NCI-H2171 treated with DMSO at 0.1 percent for 48 hours (cell line): ENCODE results near the gene ZFC3H1.
"Not testable (repeated sequence)": the region's sequence is repeated elsewhere in the genome, so short reads cannot be mapped to it uniquely, and the experiment has no call there.

Experiments used
- DNase-seq: peaks from one replicate; lab custom pipeline; 2025; lab: John Stamatoyannopoulos, UW

The ZFC3H1 gene, protein sequence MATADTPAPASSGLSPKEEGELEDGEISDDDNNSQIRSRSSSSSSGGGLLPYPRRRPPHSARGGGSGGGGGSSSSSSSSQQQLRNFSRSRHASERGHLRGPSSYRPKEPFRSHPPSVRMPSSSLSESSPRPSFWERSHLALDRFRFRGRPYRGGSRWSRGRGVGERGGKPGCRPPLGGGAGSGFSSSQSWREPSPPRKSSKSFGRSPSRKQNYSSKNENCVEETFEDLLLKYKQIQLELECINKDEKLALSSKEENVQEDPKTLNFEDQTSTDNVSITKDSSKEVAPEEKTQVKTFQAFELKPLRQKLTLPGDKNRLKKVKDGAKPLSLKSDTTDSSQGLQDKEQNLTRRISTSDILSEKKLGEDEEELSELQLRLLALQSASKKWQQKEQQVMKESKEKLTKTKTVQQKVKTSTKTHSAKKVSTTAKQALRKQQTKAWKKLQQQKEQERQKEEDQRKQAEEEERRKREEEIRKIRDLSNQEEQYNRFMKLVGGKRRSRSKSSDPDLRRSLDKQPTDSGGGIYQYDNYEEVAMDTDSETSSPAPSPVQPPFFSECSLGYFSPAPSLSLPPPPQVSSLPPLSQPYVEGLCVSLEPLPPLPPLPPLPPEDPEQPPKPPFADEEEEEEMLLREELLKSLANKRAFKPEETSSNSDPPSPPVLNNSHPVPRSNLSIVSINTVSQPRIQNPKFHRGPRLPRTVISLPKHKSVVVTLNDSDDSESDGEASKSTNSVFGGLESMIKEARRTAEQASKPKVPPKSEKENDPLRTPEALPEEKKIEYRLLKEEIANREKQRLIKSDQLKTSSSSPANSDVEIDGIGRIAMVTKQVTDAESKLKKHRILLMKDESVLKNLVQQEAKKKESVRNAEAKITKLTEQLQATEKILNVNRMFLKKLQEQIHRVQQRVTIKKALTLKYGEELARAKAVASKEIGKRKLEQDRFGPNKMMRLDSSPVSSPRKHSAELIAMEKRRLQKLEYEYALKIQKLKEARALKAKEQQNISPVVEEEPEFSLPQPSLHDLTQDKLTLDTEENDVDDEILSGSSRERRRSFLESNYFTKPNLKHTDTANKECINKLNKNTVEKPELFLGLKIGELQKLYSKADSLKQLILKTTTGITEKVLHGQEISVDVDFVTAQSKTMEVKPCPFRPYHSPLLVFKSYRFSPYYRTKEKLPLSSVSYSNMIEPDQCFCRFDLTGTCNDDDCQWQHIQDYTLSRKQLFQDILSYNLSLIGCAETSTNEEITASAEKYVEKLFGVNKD (N-terminal part only)

GRCh38 chr12:71663561-71664410, at the start of gene ZFC3H1, which contains the start of gene THAP2:
Gene ZFC3H1, minus strand, starts transcription at chr12:71663848. Its CDS starts 238 bp downstream, at chr12:71663610.
Gene THAP2, plus strand, starts transcription at chr12:71664301. Its CDS starts 209 bp downstream, at chr12:71664510.
- peak; percentile 100 for DNase-seq

DNA sequence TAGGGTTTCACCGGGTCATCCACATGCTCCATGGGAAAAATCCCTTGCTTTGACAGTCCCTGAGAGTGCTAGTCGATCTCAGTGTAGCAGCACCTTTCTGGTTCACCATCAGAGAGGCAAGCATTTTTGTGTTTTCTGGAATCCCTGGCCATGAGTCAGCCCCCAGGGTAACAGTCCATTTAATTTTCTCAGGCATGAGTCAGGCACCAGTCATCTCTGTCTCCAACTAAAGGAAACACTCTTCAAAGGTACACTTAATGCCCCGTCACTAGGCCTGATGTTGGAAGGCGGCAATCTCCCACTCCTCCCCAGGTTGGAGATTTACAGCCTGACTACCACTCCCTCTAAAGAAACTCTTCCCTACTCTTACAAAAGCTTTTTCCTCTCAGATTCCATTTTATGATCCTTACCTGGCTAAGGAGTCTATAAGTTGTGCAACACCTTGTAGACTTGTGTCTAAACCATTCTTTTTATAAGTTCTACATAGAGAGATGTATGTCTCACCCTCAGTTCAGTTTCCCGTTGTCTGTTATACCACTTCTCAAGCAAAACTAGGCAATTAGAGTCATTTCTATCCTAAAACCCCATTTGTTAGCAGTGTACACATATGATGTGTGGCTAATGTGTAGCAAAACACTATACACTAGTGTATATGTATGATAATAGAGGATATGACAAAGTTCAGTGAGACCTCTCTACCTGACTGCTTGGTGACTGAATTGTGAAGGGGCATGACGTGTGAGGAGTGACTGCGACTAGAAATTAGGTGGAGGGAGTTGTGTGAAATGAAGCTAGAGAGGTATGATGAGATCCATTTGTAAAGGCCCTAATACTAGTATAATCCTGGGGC, 46.9 kb upstream of the ZFC3H1 start:
- DNase-seq, result peak; percentile 2

GRCh38 chr12:71708658-71709057, 45.0 kb upstream of the ZFC3H1 start:
- no peak for DNase-seq

GRCh38 chr12:71704920-71705319, 41.3 kb upstream of the ZFC3H1 start:
- DNase-seq, result no peak

GRCh38 chr12:71703206-71703605, 39.6 kb upstream of the ZFC3H1 start:
- peak; percentile 92 for DNase-seq

GRCh38 chr12:71702590-71702989, 38.9 kb upstream of the ZFC3H1 start:
- no peak for DNase-seq

DNA sequence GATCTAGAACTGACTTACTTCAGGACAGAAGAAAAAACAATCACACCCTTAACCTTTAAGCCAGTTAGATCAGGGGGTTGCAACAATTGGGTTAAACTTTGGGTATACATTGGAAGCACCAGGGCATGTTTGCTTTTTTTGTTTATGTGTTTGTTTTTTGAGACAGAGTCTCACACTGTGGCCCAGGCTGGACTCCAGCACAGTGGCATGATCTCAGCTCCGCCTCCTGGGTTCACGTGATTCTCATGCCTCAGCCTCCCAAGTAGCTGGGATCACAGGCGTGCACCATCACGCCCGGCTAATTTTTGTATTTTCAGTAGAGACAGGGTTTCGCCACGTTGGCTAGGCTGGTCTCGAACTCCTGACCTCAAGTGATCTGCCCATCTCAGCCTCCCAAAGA, 38.5 kb upstream of the ZFC3H1 start:
- DNase-seq, result not testable (repeated sequence)

GRCh38 chr12:71695782-71696181, 32.1 kb upstream of the ZFC3H1 start:
- DNase-seq, result no peak

- peak; percentile 90 for DNase-seq
Observed at GRCh38 chr12:71694099-71694820, 30.6 kb upstream of the ZFC3H1 start.

- not testable (repeated sequence) for DNase-seq
Observed at GRCh38 chr12:71693651-71694050, 30.0 kb upstream of the ZFC3H1 start.

- DNase-seq, result no peak
Observed at GRCh38 chr12:71693126-71693525, 29.5 kb upstream of the ZFC3H1 start.

DNA sequence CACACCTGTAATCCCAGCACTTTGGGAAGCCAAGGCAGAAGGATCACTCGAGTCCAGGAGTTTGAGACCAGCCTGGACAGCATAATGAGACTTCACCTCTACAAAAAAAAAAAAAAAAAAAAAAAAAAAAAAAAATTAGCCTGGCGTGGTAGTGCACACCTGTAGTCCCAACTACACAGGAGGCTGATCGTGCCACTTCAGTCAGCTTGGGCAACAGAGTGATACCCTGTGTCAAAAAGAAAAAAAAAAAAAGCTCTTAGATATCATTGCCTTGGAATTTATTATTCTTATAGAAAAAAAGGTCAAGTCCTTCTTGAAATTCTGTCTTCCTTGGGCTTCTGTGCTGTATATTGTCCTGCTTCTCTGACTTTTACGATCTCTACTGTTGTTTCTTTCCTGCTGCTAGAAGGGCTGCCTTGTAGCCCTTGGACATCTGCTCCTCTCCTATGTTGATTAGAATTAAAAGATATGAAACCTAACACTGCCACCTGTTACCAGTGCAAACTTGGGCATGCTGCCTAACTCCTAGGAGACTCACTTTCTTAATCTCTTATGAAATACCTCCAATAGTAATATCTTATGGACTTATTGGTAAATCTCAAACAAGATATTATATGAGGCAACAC, 28.0 kb upstream of the ZFC3H1 start:
- peak; percentile 98 for DNase-seq

DNA sequence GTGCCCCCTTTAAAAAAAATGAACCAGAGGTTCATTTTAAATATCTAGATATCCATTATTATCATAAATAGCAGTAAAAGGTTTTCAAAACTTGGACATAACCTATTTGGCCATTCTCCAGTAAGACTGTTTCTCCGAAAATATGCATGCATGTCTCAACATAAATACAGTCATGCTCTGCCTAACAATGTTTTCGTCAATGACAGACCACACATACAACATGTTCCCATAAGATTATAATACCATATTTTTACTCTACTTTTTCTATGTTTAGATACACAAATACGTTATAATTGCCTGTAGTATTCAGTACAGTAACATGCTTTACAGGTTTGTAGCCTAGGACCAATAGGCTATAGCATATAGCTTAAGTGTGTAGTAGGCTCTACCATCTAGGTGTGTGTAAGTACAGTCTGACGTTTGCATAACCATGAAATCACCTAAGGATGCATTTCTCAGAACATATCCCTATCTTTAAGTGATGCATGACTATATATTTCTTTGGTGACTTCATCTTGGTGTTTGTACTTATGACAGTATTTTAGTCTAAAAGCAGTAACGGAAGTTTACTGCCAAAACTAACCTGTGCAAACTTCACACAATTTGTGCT, 25.4 kb upstream of the ZFC3H1 start:
- DNase-seq, result no peak

GRCh38 chr12:71687172-71687571, 23.5 kb upstream of the ZFC3H1 start:
- DNase-seq, result not testable (repeated sequence)

DNA sequence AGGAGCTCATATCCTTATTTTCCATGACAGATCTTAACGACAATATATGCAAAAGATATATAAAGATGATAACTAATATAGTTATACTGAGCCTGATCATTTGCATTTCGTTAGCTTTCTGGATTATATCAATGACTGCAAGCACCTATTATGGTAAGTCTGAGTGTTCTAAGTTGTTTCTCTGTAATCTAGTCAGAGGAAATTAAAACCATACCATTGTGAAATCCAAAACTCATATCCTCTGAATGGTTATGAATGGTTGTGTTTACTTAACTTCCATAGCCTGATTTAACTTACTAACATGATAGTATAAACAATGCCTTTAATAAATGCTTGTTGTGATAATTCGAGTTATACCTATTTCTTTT, 23.0 kb upstream of the ZFC3H1 start:
- DNase-seq, result no peak

DNA sequence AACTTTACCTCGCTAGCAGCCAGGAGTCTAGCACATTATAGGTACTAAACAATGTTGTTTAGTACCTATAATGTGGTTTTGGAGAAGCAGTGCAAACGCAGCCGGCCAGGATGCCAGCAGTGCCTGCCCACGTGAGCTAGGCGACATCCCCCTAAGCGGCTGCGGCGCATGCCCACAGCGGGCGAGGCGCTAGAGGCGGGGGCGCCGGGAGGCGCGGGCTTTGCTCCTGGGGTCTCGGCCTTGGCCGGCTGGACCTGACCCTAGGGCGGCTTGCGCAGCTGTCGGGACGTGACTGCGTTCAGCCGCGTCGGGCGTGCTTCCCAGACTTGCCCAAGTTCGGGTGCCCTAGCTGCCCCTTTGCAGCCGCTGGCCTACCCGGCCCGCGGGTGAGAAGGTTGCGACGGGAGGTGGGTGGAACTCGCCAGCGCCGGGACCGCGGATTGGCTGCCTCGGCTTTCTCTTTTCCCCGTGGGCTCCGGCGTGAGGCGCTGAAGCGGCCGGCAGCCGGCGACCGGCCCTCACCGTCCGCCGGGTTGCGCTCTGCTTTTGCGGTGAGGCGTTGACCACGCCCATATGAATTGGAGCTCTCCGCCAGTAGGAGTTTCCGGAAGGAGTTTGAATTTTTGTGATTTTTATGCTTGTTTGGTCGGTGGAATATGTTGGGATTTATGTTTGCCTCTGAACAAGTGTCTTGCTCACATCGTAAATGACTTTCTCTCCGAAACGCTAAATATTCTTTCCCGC, 22.4 kb upstream of the ZFC3H1 start, which contains the start of gene TMEM19:
Gene TMEM19 (plus strand): TSS at position 169 of the 744 bp plus-strand sequence. CDS start 599 bp downstream, outside the sequence.
- peak; percentile 89 for DNase-seq

GRCh38 chr12:71685312-71685906, 21.8 kb upstream of the ZFC3H1 start:
- no peak for DNase-seq
